ENCODE data around the gene TFDP1.
A peak's percentile ranks its signal among the peaks of the same experiment; 100 is the strongest.

Gene TFDP1

DNA sequence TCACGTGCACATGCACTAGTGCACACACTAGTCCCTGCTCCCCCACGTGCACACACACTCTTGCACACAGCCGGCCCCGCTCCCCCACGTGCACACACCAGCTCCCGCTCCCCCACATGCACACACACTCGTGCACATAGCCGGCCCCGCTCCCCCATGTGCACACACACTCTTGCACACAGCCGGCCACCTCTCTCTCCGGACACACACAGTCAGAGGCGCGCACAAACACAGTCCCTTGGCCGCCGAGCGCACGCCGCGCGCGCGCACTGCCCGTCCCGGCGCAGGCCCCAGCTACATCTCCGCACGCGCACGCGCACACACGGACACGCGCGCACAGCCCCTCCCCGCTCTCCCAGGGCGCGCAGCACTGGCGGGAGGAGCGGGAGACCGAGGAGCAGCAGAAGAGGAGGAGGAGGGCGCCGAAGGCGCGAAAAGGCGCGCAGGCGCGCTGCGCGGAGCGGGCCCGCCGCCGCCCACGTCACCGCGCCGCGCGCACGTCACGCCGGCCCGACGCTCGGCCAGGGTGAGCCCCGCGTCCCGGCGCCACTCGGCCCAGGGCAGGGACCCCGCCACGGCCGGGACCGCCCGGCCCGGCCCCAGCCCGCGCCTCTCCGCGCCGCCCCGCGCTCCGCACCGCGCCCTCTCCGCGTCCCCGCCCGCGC lies at the start of gene TFDP1:
TSS of gene TFDP1 (plus strand) at position 549 of the 665 bp plus-strand sequence. CDS start 1,085 bp downstream, outside the sequence.
- TF ChIP-seq ZNF274 (IDR thresholded peaks at IDR 0.05; ENCODE audit: low read depth, low read length), result no peak
- H3K4me3 ChIP-seq (ENCODE audit: low read length), result peak within 1 kb of the TSS; percentile 95

DNA sequence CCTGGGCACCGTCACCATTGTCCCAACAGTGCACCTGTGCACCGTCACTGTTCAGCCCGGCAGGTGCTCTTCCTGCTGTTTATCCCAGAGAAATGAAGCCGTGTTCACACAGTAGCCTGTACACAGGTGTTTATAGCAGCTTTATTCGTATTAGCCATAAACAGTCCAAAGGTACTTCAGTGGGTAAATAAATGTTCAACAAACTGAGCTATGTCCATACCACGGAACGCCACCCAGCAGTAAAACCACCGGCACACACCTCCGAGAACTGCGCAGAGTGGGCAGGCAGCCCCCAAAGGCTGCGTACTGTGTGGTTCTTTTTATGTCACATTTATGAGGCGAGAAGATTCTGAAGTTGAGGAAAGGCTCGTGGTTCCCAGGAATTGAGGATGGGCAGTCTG lies 49.2 kb upstream of the TFDP1 start:
- H3K4me3 ChIP-seq (ENCODE audit: low read length), result no peak overlapping the region
- TF ChIP-seq ZNF274 (IDR thresholded peaks at IDR 0.05; ENCODE audit: low read depth, low read length), result no peak

- H3K4me3 ChIP-seq (ENCODE audit: low read length), result no peak overlapping the region
- TF ChIP-seq ZNF274 (IDR thresholded peaks at IDR 0.05; ENCODE audit: low read depth, low read length), result no peak
Measured at GRCh38 chr13:113536461-113537110, 48.0 kb upstream of the TFDP1 start.

- no peak for TF ChIP-seq ZNF274 (IDR thresholded peaks at IDR 0.05; ENCODE audit: low read depth, low read length)
- H3K4me3 ChIP-seq (ENCODE audit: low read length), result no peak overlapping the region
Measured at GRCh38 chr13:113537205-113537604, 47.3 kb upstream of the TFDP1 start.

- H3K4me3 ChIP-seq (ENCODE audit: low read length), result no peak overlapping the region
- TF ChIP-seq ZNF274 (IDR thresholded peaks at IDR 0.05; ENCODE audit: low read depth, low read length), result no peak
Measured at GRCh38 chr13:113537909-113538688, 46.5 kb upstream of the TFDP1 start.

GRCh38 chr13:113538689-113539058 lies 45.9 kb upstream of the TFDP1 start:
- H3K4me3 ChIP-seq (ENCODE audit: low read length), result no peak overlapping the region
- TF ChIP-seq ZNF274 (IDR thresholded peaks at IDR 0.05; ENCODE audit: low read depth, low read length), result no peak

DNA sequence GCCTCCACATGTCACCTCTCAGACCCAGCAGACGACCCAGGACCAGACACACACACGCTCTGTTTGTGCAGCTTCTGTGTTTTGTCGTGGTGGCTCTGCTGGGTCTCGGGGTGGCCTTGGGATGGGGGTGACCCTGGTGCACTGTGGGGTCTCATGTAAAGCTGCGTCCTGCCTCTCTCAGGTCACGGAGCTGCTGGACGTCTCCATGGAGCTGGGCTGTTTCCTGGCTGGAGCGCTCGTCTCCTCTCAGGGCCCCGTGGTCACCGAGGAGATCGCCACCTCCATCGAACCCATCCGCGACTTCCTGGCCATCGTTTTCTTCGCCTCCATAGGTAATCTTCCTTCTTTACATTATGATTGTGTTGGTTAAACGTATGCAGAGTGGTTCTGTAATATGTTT lies 45.4 kb upstream of the TFDP1 start:
- TF ChIP-seq ZNF274 (IDR thresholded peaks at IDR 0.05; ENCODE audit: low read depth, low read length), result no peak
- H3K4me3 ChIP-seq (ENCODE audit: low read length), result no peak overlapping the region

DNA sequence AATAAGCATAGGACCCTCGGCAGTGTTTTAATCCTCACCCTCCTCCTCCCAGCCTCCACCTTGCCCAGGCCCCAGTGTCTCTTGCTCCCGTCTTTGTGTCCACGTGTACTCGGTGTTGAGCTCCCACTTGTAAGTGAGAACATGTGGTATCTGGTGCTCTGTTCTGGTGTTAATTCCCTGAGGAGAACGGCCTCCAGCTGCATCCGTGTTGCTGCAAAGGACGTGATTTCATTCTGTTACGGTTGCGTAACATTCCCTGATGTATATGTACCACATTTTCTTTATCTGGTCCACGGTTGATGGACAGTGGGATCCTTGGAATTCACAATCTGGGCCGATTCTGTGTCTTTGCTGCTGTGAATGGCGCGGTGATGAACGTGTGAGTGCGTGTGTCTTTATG lies 44.7 kb upstream of the TFDP1 start:
- no peak overlapping the region for H3K4me3 ChIP-seq (ENCODE audit: low read length)
- TF ChIP-seq ZNF274 (IDR thresholded peaks at IDR 0.05; ENCODE audit: low read depth, low read length), result no peak

GRCh38 chr13:113540523-113540922 lies 44.0 kb upstream of the TFDP1 start:
- H3K4me3 ChIP-seq (ENCODE audit: low read length), result no peak overlapping the region
- no peak for TF ChIP-seq ZNF274 (IDR thresholded peaks at IDR 0.05; ENCODE audit: low read depth, low read length)

- no peak overlapping the region for H3K4me3 ChIP-seq (ENCODE audit: low read length)
- TF ChIP-seq ZNF274 (IDR thresholded peaks at IDR 0.05; ENCODE audit: low read depth, low read length), result no peak
Measured at GRCh38 chr13:113542751-113543424, 41.7 kb upstream of the TFDP1 start.

DNA sequence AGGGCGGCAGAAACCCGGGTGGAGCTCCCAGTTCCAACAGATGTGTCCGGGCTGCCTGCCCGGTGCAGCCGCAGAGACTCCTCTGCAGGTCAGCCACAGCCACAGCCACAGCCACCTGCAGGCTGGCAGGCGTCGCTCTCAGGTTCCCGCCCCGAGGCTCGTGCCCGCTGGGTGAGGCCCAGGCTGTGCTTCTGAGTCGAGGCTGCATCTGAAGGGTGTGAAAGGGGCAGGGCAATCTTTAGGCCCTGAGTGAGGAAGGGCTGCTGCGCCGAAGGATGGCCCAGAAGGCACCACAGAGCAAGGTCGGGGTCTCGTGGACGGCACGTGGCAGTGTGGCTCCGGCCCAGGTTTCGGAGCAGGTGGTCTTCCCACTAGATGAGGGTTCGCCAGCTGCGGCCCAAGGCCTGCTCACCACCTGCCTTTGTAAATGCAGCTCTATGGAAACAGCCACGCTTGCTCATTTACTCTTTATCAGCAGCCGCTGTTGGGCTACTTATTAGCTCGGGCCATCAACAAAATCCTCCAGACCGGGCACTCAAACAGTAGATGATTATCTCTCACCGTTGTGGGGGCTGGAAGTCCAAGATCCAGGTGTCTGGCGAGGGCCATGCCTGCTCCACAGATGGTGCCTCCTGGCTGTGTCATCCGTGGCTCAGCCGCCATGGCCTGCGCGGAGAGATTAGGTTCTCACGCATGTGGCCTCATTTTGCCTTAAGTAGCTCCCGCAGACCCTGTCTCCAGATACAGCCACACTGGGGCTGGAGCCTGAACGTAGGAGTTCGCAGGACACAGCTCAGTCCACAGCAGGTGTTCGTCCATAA lies 40.3 kb upstream of the TFDP1 start:
- H3K4me3 ChIP-seq (ENCODE audit: low read length), result no peak overlapping the region
- no peak for TF ChIP-seq ZNF274 (IDR thresholded peaks at IDR 0.05; ENCODE audit: low read depth, low read length)

- no peak for TF ChIP-seq ZNF274 (IDR thresholded peaks at IDR 0.05; ENCODE audit: low read depth, low read length)
- no peak overlapping the region for H3K4me3 ChIP-seq (ENCODE audit: low read length)
Measured at GRCh38 chr13:113544896-113545295, 39.7 kb upstream of the TFDP1 start.

GRCh38 chr13:113545455-113545930 lies 39.1 kb upstream of the TFDP1 start:
- no peak overlapping the region for H3K4me3 ChIP-seq (ENCODE audit: low read length)
- no peak for TF ChIP-seq ZNF274 (IDR thresholded peaks at IDR 0.05; ENCODE audit: low read depth, low read length)

Measured in GM08714 (cell line).